PC-3 (cell line): Measurements from ENCODE around the gene ANKS1A.

Source experiments
- CTCF ChIP-seq: fragments of 300-600 bp; sonication (generic); conservative IDR thresholded peaks from 2 replicates; pipeline ENCODE4 v1.5.1; 2017; ENCODE audit warnings: antibody characterized with exemption, low read depth, mild to moderate bottlenecking, low read length
- EZH2 ChIP-seq: fragments of 300-600 bp; sonication (generic); IDR thresholded peaks from one replicate; pipeline ENCODE4 v1.6.1; 2017; ENCODE audit warnings: antibody characterized with exemption, mild to moderate bottlenecking, low read length; ENCODE audit not compliant: unreplicated experiment

- TF ChIP-seq CTCF: no peak
- TF ChIP-seq EZH2: no peak
Measured at GRCh38 chr6:35068206-35068605, 179.2 kb downstream of the ANKS1A start.
